ENCODE measurements around the gene ZNF385B. TPM values are rescaled to one million over a fixed set of nuclear protein-coding genes. Genes with fewer than 3 reads are reported as not detected.
A peak's percentile ranks its signal among the peaks of the same experiment; 100 is the strongest.

Gene ZNF385B
- total and polyA plus RNA-seq, 2 experiments from 2014 or later = 2.7 to 8.2 TPM

GRCh38 chr2:179764710-179765109, 96.7 kb downstream of the ZNF385B start:
- H3K4me3 ChIP-seq = no peak overlapping the region
- TF ChIP-seq CTCF (IDR thresholded peaks at IDR 0.05; ENCODE audit: low read depth, low read length) = no peak
- no peaks in the 10 kb centered on the region for H3K9me3 ChIP-seq (ENCODE audit: low read depth)
- H3K27me3 ChIP-seq = no peaks in the 10 kb centered on the region
- no peak overlapping the region for H3K27ac ChIP-seq
- H3K36me3 ChIP-seq = no peaks in the 10 kb centered on the region
- peaks cover 13% of the 10 kb centered on the region for H3K4me1 ChIP-seq (ENCODE audit: low read depth)
- DNase-seq (ENCODE audit: low read depth in 1 of 2, low spot score in 1 of 2) = no peak

- Histone ChIP-seq H3K27me3 (no peaks in the 10 kb centered on the region), H3K27ac (no peak overlapping the region), H3K4me3 (no peak overlapping the region), H3K36me3 (no peaks in the 10 kb centered on the region), H3K9me3 (ENCODE audit: low read depth) (no peaks in the 10 kb centered on the region), H3K4me1 (ENCODE audit: low read depth) (no peaks in the 10 kb centered on the region)
- TF ChIP-seq CTCF (IDR thresholded peaks at IDR 0.05; ENCODE audit: low read depth, low read length) = no peak
- DNase-seq (ENCODE audit: low read depth in 1 of 2, low spot score in 1 of 2) = no peak
These were observed 102.8 kb downstream of the ZNF385B start for GRCh38 chr2:179758636-179759035.

GRCh38 chr2:179751163-179751809, 110.1 kb downstream of the ZNF385B start:
- peak; percentile 56 for TF ChIP-seq CTCF (IDR thresholded peaks at IDR 0.05; ENCODE audit: low read depth, low read length)
- DNase-seq (ENCODE audit: low read depth in 1 of 2, low spot score in 1 of 2) = peak; percentile 38 to 54
- H3K9me3 ChIP-seq (ENCODE audit: low read depth) = no peaks in the 10 kb centered on the region

GRCh38 chr2:179749210-179749609, 112.2 kb downstream of the ZNF385B start:
- Histone ChIP-seq H3K27me3 (no peaks in the 10 kb centered on the region), H3K36me3 (no peaks in the 10 kb centered on the region), H3K4me1 (ENCODE audit: low read depth) (peaks cover 22% of the 10 kb centered on the region), H3K4me3 (no peak overlapping the region), H3K27ac (no peak overlapping the region), H3K9me3 (ENCODE audit: low read depth) (no peaks in the 10 kb centered on the region)
- no peak for TF ChIP-seq CTCF (IDR thresholded peaks at IDR 0.05; ENCODE audit: low read depth, low read length)
- peak; percentile 50 to 54 for DNase-seq (ENCODE audit: low read depth in 1 of 2, low spot score in 1 of 2)

More at GRCh38 chr2:179751163-179751809, 110.1 kb downstream of the ZNF385B start:
- Histone ChIP-seq H3K27me3 (no peaks in the 10 kb centered on the region), H3K27ac (no peak overlapping the region), H3K36me3 (no peaks in the 10 kb centered on the region), H3K4me3 (no peak overlapping the region), H3K4me1 (ENCODE audit: low read depth) (peaks cover 10% of the 10 kb centered on the region)

DNA sequence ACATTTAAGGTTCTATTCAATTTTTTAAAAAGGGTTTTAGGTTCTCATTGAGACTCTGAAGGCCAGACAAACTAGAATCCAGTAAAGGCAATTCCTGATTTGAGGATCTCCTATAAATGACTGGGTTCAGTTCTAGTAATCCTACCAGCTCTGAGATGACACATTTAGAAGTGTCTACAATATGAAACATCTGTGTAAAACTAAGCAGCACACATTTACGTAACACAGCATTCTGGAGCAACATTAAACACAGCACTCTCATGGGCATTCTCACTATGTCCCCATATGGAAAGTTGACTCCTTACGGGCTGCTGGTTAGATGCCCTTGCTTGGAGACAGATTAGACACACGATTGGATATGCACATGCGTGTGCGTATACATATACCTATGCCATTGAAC, 114.4 kb downstream of the ZNF385B start:
- Histone ChIP-seq H3K9me3 (ENCODE audit: low read depth) (no peaks in the 10 kb centered on the region), H3K27ac (no peak overlapping the region)
- no peak for TF ChIP-seq CTCF (IDR thresholded peaks at IDR 0.05; ENCODE audit: low read depth, low read length)

More for the DNA sequence above, 114.4 kb downstream of the ZNF385B start:
- Histone ChIP-seq H3K4me1 (ENCODE audit: low read depth) (peaks cover 22% of the 10 kb centered on the region), H3K27me3 (no peaks in the 10 kb centered on the region), H3K4me3 (no peak overlapping the region), H3K36me3 (no peaks in the 10 kb centered on the region)
- no peak for DNase-seq (ENCODE audit: low read depth in 1 of 2, low spot score in 1 of 2)
